ENCODE data around the gene AP1AR. TPM values are rescaled to one million over a fixed set of nuclear protein-coding genes. Genes with fewer than 3 reads are reported as not detected.

Gene AP1AR
- total and polyA plus RNA-seq, 2 donors (not counting 3 experiments of a cell fraction or from before 2014, with no cell fraction given) = 6.6 to 18.6 TPM

- BruUV-seq (replicated peaks) = no TSS peak
- Histone ChIP-seq H3K4me1 (ENCODE audit: control insufficient read depth, extremely low read depth, insufficient read depth, low read length) (peaks cover 4% of the 10 kb centered on the region), H4K20me1 (replicated peaks; ENCODE audit: control insufficient read depth, extremely low read depth, insufficient read depth, low read length) (no peaks in the 10 kb centered on the region), H3K9ac (replicated peaks; ENCODE audit: extremely low read depth, insufficient read depth, low read length) (no peak overlapping the region), H3K36me3 (ENCODE audit: control insufficient read depth in 2 of 2, extremely low read depth in 1 of 2, insufficient read depth in 2 of 2, low read length in 2 of 2) (no peaks in the 10 kb centered on the region), H3K4me2 (ENCODE audit: insufficient read depth, low read length) (no peak overlapping the region), H3K4me3 (replicated peaks in 1 of 3; ENCODE audit: insufficient read depth in 1 of 3, low read depth in 1 of 3, low read length in 3 of 3) (no peak overlapping the region), H3K79me2 (ENCODE audit: control insufficient read depth, insufficient read depth, low read length) (peaks cover 2% of the 10 kb centered on the region), H3K9me3 (replicated peaks; ENCODE audit: control insufficient read depth, insufficient read depth, low read length) (no peaks in the 10 kb centered on the region), H3K9me1 (replicated peaks; ENCODE audit: control insufficient read depth, extremely low read depth, insufficient read depth, low read length) (no peaks in the 10 kb centered on the region), H3K27me3 (ENCODE audit: control insufficient read depth in 2 of 2, insufficient read depth in 2 of 2, low read length in 2 of 2) (no peaks in the 10 kb centered on the region), H2AFZ (ENCODE audit: low read depth, low read length) (no peak overlapping the region), H3K27ac (ENCODE audit: insufficient read depth, low read depth, low read length) (no peak overlapping the region)
- TF ChIP-seq GATA2 (IDR thresholded peaks at IDR 0.05; ENCODE audit: insufficient read depth, insufficient read length, low read depth, low read length) (no peak), EZH2 (IDR thresholded peaks at IDR 0.05; ENCODE audit: borderline replicate concordance, low read depth, low read length, severe bottlenecking) (no peak), FOS (IDR thresholded peaks at IDR 0.05; ENCODE audit: borderline replicate concordance, insufficient read depth, low read length) (no peak), CTCF (IDR thresholded peaks at IDR 0.05; ENCODE audit: extremely low read depth in 1 of 2, insufficient read depth in 1 of 2, low read depth in 1 of 2, low read length in 2 of 2) (no peak), POLR2A (IDR thresholded peaks at IDR 0.05; ENCODE audit: low read depth, low read length) (no peak), JUN (IDR thresholded peaks at IDR 0.05; ENCODE audit: borderline replicate concordance, insufficient read depth, insufficient read length, low read depth) (no peak), POLR2AphosphoS5 (IDR thresholded peaks at IDR 0.05; ENCODE audit: insufficient read depth, low read depth, low read length) (no peak), MYC (IDR thresholded peaks at IDR 0.05; ENCODE audit: low read depth, low read length) (no peak), MAX (IDR thresholded peaks at IDR 0.05; ENCODE audit: insufficient read depth, insufficient read length) (no peak)
- intact Hi-C loops (cut with micrococcal nuclease) = no loop called here
- ChIA-PET CTCF (no interaction called here), POLR2A (no interaction called here)
- dilution Hi-C loops (cut with MboI; ENCODE audit: extremely low pct_ligation_motif_present, low sequenced_read_pairs) = no loop called here
- DNase-seq (ENCODE audit: low read depth, low spot score) (no peak), FAIRE-seq (no peak)
Measured at GRCh38 chr4:112290341-112290740, 58.8 kb downstream of the AP1AR start.
